SH-SY5Y (cell line): Measurements from ENCODE around the gene RMC1.

Experiments used
- GATA2 ChIP-seq: IDR thresholded peaks from 2 replicates; pipeline ENCODE4 v1.6.1; 2011; ENCODE audit warnings: mild to moderate bottlenecking, low read depth, low read length
- GATA3 ChIP-seq: IDR thresholded peaks from 2 replicates; pipeline ENCODE4 v1.6.1; 2011; ENCODE audit warnings: low read depth, mild to moderate bottlenecking, low read length, moderate library complexity

DNA sequence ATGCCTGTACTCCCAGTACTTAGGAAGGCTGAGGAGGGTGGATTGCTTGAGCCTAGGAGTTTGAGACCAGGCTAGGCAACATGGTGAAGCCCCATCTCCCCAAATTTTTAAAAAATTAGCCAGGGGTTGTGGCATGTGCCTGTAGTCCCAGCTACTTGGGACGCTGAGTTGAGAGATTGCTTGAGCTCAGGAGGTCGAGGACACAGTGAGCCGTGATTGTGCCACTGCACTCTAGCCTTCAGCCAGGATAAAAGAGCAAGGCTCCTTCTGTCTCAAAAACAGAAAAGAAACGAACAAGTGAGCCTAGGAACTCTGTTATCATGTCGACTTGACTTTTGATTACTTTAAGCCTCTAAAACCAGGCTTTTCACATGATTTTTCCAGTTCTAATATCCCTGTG, 69.3 kb downstream of the RMC1 start:
- TF ChIP-seq GATA2, result no peak
- TF ChIP-seq GATA3, result no peak
